Measurements from ENCODE around the gene FARSA.
A peak's percentile ranks its signal among the peaks of the same experiment; 100 is the strongest.
"Not testable (repeated sequence)": the region's sequence is repeated elsewhere in the genome, so short reads cannot be mapped to it uniquely, and the experiment has no call there.

Gene FARSA

GRCh38 chr19:12955575-12955974 is 22.1 kb upstream of the FARSA start:
- not testable (repeated sequence) for FAIRE-seq; DNase-seq (ENCODE audit: extremely low spot score, insufficient read length, low read depth)

- no peak for DNase-seq (ENCODE audit: extremely low spot score, insufficient read length, low read depth)
- no peak for FAIRE-seq
Measured at GRCh38 chr19:12954612-12954962, 21.1 kb upstream of the FARSA start.

- DNase-seq (ENCODE audit: extremely low spot score, insufficient read length, low read depth) (no peak), FAIRE-seq (no peak)
Measured at GRCh38 chr19:12953799-12954611, 20.5 kb upstream of the FARSA start.

GRCh38 chr19:12953138-12953798 is 19.8 kb upstream of the FARSA start:
- no peak for DNase-seq (ENCODE audit: extremely low spot score, insufficient read length, low read depth)
- no peak for FAIRE-seq

- DNase-seq (ENCODE audit: extremely low spot score, insufficient read length, low read depth): no peak
Measured at GRCh38 chr19:12952488-12953137, 19.1 kb upstream of the FARSA start.

GRCh38 chr19:12952050-12952449 is 18.5 kb upstream of the FARSA start:
- not testable (repeated sequence) for DNase-seq (ENCODE audit: extremely low spot score, insufficient read length, low read depth); FAIRE-seq

More at GRCh38 chr19:12952488-12953137, 19.1 kb upstream of the FARSA start:
- no peak for FAIRE-seq

- DNase-seq (ENCODE audit: extremely low spot score, insufficient read length, low read depth): no peak
- FAIRE-seq: no peak
Measured at GRCh38 chr19:12949363-12950283, 16.1 kb upstream of the FARSA start.

- no peak for DNase-seq (ENCODE audit: extremely low spot score, insufficient read length, low read depth)
- no peak for FAIRE-seq
Measured at GRCh38 chr19:12948612-12949362, 15.3 kb upstream of the FARSA start.

- FAIRE-seq (no peak), DNase-seq (ENCODE audit: extremely low spot score, insufficient read length, low read depth) (no peak)
Measured at GRCh38 chr19:12947702-12948611, 14.4 kb upstream of the FARSA start.

GRCh38 chr19:12946731-12947496 is 13.4 kb upstream of the FARSA start:
- no peak for DNase-seq (ENCODE audit: extremely low spot score, insufficient read length, low read depth)
- no peak for FAIRE-seq

GRCh38 chr19:12946092-12946721 is 12.7 kb upstream of the FARSA start:
- DNase-seq (ENCODE audit: extremely low spot score, insufficient read length, low read depth) (no peak), FAIRE-seq (peak; percentile 35)

- DNase-seq (ENCODE audit: extremely low spot score, insufficient read length, low read depth) (peak; percentile 77), FAIRE-seq (peak; percentile 96)
Measured at GRCh38 chr19:12945479-12946091, 12.1 kb upstream of the FARSA start, which contains the start of gene RAD23A. RAD23A (plus strand) TSS chr19:12945862; CDS start chr19:12945949, 87 bp downstream.

- no peak for FAIRE-seq
Measured at GRCh38 chr19:12944104-12944674, 10.7 kb upstream of the FARSA start.

GRCh38 chr19:12943437-12944044 is 10.0 kb upstream of the FARSA start:
- DNase-seq (ENCODE audit: extremely low spot score, insufficient read length, low read depth) (no peak), FAIRE-seq (no peak)

More at GRCh38 chr19:12944104-12944674, 10.7 kb upstream of the FARSA start:
- DNase-seq (ENCODE audit: extremely low spot score, insufficient read length, low read depth): no peak

- FAIRE-seq (no peak), DNase-seq (ENCODE audit: extremely low spot score, insufficient read length, low read depth) (no peak)
Measured at GRCh38 chr19:12940897-12941296, 7.4 kb upstream of the FARSA start.

GRCh38 chr19:12939975-12940423 is 6.5 kb upstream of the FARSA start:
- DNase-seq (ENCODE audit: extremely low spot score, insufficient read length, low read depth): no peak
- FAIRE-seq: no peak
